Adrenal gland (tissue), 12 donors: ENCODE measurements around the gene ZNF155. TPM values are rescaled to one million over a fixed set of nuclear protein-coding genes. Genes with fewer than 3 reads are reported as not detected.

ENCODE experiments used
- DNase-seq, 7 donors: peaks; one replicate each; pipeline ENCODE4 v3.0.0-alpha.2; 2019 to 2020
- H3K27ac ChIP-seq, 5 donors: fragments of 200-600 bp; sonication (generic) in 4 of 5; 1 replicate in 3 of 5; 2 replicates in 2 of 5; pipeline versions ENCODE4 v1.5.1 to v1.8.0; 2016 to 2020; ENCODE audit warnings: mild to moderate bottlenecking in 1 of 5
- H3K27me3 ChIP-seq: fragments of 200-600 bp; 2 replicates; pipeline ENCODE4 v1.8.0; 2021
- H3K36me3 ChIP-seq, 2 donors: fragments of 200-600 bp; replicated peaks in 1 of 2; 1 replicate in 1 of 2; 2 replicates in 1 of 2; pipeline versions ENCODE4 v1.5.1 to v1.8.0; 2018 to 2022
- H3K4me1 ChIP-seq, 2 donors: fragments of 200-600 bp; replicated peaks in 1 of 2; 1 replicate in 1 of 2; 2 replicates in 1 of 2; pipeline versions ENCODE4 v1.5.1 to v1.8.0; 2018 to 2021
- H3K4me3 ChIP-seq, 4 donors: fragments of 200-600 bp; sonication (generic) in 3 of 4; one replicate each; pipeline ENCODE4 v1.5.1; 2016 to 2018
- H3K9me3 ChIP-seq, 3 donors: fragments of 200-600 bp; sonication (generic) in 1 of 3; replicated peaks in 1 of 3; 1 replicate in 2 of 3; 2 replicates in 1 of 3; pipeline versions ENCODE4 v1.5.1 to v1.8.0; 2016 to 2021
- POLR2A ChIP-seq, 2 donors: fragments of 450-650 bp; IDR thresholded peaks; one replicate each; pipeline ENCODE4 v1.6.1; 2017; ENCODE audit warnings: antibody characterized with exemption in 2 of 2, mild to moderate bottlenecking in 2 of 2, moderate library complexity in 1 of 2
- WGBS, 4 donors: extraction: QIAGEN DNeasy Blood & Tissue Kit in 2 of 4; methylation state at CpG; one replicate each; pipeline versions ENCODE4 v1.1.5 to v1.1.7; 2013 to 2017; 5-methylcytosine and 5-hydroxymethylcytosine counted together
- intact Hi-C, 2 donors: fragments of 100-400 bp; cut with DNase I; formaldehyde crosslinking; loops; one replicate each; pipeline versions ENCODE4 v1.14.1 to v1.15.0; 2022 to 2023
- polyA plus RNA-seq, 3 donors: library from polyadenylated mRNA; stranded (reverse); fragments of 200-250 nt in 2 of 3; fragments of 350-450 nt in 1 of 3; fragmentation: Illumina TruSeq in 1 of 3; extraction: RNeasy Lipid Tissue Mini Kit (QIAGEN cat#74804) in 1 of 3; gene quantifications; one replicate each; pipeline ENCODE4 v1.2.3, GENCODE V29; 2013 to 2014
- total RNA-seq, 9 donors: library from RNA; depleted of rRNA in 4 of 9; stranded (reverse); fragments of >200 nt in 4 of 9; fragments of 120-200 nt in 1 of 9; fragmentation: NEBNext Ultra II Directional in 1 of 9; extraction: Animal tissue kit (Norgen Biotek cat#: 25700) in 1 of 9; gene quantifications; one replicate each; pipeline versions ENCODE4 v1.1.0 to v1.2.4, GENCODE V29; 2013 to 2023
- TF ChIP-seq, protein P1 (sequence below), 6 experiments: fragments of 450-650 bp in 4 of 6; fragments of 200-600 bp in 2 of 6; sonication (generic) in 1 of 6; IDR thresholded peaks; 1 replicate in 5 of 6; 2 replicates in 1 of 6; pipeline versions ENCODE4 v1.5.1 to v1.8.0; 2016 to 2021; ENCODE audit warnings: antibody characterized with exemption in 6 of 6, mild to moderate bottlenecking in 2 of 6, moderate library complexity in 1 of 6
- donor health status: healthy with polysubstance abuse.
- donor health status: Bipolar disorder and iron deficiency.
- donor health status: DM: yes; HTN: yes; CAD: no.
- donor health status: DM: no; HTN: no; CAD: no.
- donor health status: DM: no; HTN: no; CAD: no.
- donor health status: DM: yes; HTN: yes; CAD: no.

The ZNF155 gene
- total and polyA plus RNA-seq, 12 donors = 2.6 to 18.8 (median 11.0) TPM

DNA sequence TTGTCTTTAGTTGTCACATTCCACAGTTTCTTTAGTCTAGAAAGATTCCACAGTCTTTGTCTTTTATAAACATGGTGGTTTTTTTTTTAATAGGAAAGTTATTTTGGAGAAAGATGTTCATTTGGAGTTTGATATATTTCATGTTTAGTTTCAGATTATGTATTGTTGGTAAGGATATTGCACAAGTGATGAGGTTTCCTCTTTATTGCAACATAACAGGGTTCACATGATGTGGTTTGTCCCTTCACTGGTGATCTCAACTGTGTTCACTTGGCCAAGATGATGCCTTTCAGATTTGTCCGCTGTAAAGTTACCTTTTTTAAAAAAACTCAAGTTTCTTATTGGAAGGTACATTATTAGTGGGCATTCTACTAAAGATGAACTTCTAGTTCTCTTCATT, 22.0 kb downstream of the ZNF155 start:
- Histone ChIP-seq H3K36me3 (peaks cover 4 to 32% of the 10 kb centered on the region in 2 donors), H3K4me1 (peaks cover 3 to 13% of the 10 kb centered on the region in 2 donors), H3K4me3 (no peak overlapping the region), H3K27me3 (no peaks in the 10 kb centered on the region), H3K27ac (no peak overlapping the region), H3K9me3 (peaks cover 0 to 18% (median 0%) of the 10 kb centered on the region in 3 donors)
- WGBS, 4 donors = 77 to 89% (median 78%) methylated on average over 1 of the region's 1 CpG
- TF ChIP-seq, protein P1, sequence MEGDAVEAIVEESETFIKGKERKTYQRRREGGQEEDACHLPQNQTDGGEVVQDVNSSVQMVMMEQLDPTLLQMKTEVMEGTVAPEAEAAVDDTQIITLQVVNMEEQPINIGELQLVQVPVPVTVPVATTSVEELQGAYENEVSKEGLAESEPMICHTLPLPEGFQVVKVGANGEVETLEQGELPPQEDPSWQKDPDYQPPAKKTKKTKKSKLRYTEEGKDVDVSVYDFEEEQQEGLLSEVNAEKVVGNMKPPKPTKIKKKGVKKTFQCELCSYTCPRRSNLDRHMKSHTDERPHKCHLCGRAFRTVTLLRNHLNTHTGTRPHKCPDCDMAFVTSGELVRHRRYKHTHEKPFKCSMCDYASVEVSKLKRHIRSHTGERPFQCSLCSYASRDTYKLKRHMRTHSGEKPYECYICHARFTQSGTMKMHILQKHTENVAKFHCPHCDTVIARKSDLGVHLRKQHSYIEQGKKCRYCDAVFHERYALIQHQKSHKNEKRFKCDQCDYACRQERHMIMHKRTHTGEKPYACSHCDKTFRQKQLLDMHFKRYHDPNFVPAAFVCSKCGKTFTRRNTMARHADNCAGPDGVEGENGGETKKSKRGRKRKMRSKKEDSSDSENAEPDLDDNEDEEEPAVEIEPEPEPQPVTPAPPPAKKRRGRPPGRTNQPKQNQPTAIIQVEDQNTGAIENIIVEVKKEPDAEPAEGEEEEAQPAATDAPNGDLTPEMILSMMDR (IDR thresholded peaks at IDR 0.05) = no peak
- TF ChIP-seq POLR2A (IDR thresholded peaks at IDR 0.05) = no peak
- intact Hi-C loops = no loop called here
- DNase-seq = no peak

DNA sequence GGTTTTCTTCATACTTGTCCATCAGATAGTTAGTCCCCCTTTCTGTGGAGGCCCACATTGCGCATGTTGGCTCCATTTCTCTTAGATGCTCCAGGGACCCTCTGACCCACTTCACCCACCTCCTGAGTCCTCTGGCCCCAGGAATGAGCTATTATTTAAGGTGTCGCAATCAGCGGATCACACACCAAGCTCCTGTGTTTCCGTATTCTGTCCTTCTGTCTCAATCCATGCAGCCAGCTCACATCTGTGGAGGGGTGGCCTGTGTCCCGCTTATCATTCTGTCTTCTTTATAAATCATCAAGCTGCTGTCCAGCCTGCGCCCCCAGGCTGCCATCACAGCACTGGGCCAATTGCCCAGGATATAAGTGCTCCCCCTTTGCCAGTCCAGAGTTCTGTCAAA, 23.5 kb downstream of the ZNF155 start:
- Histone ChIP-seq H3K9me3 (peaks cover 0 to 24% (median 0%) of the 10 kb centered on the region in 3 donors), H3K27me3 (no peaks in the 10 kb centered on the region), H3K4me1 (peaks cover 0 to 9% of the 10 kb centered on the region in 2 donors), H3K4me3 (no peak overlapping the region), H3K27ac (no peak overlapping the region), H3K36me3 (peaks cover 4 to 32% of the 10 kb centered on the region in 2 donors)
- 97 to 100% (median 97%) methylated on average over 6 of the region's 6 CpGs for WGBS, 4 donors
- intact Hi-C loops = no loop called here
- TF ChIP-seq POLR2A (IDR thresholded peaks at IDR 0.05) = no peak
- TF ChIP-seq, protein P1 (IDR thresholded peaks at IDR 0.05) = no peak
- DNase-seq = no peak

DNA sequence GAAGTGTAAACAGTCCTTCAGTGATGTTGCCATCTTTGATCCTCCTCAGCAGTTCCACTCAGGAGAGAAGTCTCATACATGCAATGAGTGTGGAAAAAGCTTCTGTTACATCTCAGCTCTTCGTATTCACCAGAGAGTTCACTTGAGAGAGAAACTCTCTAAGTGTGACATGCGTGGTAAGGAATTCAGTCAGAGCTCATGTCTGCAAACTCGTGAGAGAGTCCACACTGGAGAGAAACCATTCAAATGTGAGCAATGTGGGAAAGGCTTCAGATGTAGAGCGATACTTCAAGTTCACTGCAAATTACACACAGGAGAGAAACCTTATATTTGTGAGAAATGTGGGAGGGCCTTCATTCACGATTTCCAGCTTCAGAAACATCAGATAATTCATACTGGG, 26.5 kb downstream of the ZNF155 start:
- Histone ChIP-seq H3K27ac (no peak overlapping the region), H3K9me3 (peaks cover 0 to 24% (median 0%) of the 10 kb centered on the region in 3 donors), H3K27me3 (no peaks in the 10 kb centered on the region), H3K4me3 (peak overlapping the region in 1 of 4 donors; percentile 12), H3K4me1 (no peaks in the 10 kb centered on the region), H3K36me3 (peaks cover 4 to 32% of the 10 kb centered on the region in 2 donors)
- no peak for DNase-seq
- intact Hi-C loops = no loop called here
- WGBS, 4 donors = 96 to 99% (median 97%) methylated on average over 5 of the region's 5 CpGs
- TF ChIP-seq, protein P1 (IDR thresholded peaks at IDR 0.05) = no peak
- no peak for TF ChIP-seq POLR2A (IDR thresholded peaks at IDR 0.05)

DNA sequence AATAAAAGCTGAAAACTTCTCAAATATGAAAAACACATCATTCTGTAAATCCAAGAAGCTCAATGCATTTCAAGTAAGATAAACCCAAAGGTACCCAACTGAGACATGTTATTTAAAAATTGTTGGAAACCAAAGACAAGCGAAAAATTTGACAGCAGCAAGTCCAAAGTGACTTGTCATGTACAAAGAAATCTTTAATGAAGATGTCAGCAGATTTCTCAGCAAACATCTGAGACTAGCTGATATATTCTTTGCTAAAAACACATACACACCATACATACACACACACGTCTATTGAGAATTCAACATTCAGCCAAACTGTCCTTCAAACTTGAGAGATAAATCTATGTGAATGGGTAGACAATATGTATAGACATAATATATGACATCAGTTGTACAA, 35.5 kb downstream of the ZNF155 start:
- intact Hi-C loops = no loop called here
- DNase-seq = no peak

More for the DNA sequence above, 35.5 kb downstream of the ZNF155 start:
- H3K27me3 ChIP-seq = no peaks in the 10 kb centered on the region
- no peaks in the 10 kb centered on the region for H3K36me3 ChIP-seq
- H3K4me3 ChIP-seq = no peak overlapping the region
- no peaks in the 10 kb centered on the region for H3K4me1 ChIP-seq
- H3K27ac ChIP-seq = no peak overlapping the region
- TF ChIP-seq, protein P1 (IDR thresholded peaks at IDR 0.05) = no peak
- TF ChIP-seq POLR2A (IDR thresholded peaks at IDR 0.05) = no peak
- 32 to 49% (median 45%) methylated on average over 2 of the region's 2 CpGs for WGBS, 4 donors
- no peaks in the 10 kb centered on the region for H3K9me3 ChIP-seq
